OCI-LY7 (cell line): ENCODE data around the gene RUNX1. TPM values are rescaled to one million over a fixed set of nuclear protein-coding genes. Genes with fewer than 3 reads are reported as not detected.

Source experiments
- BruUV-seq: library from RNA; stranded (reverse); fragments of 400-500 nt; replicated peaks from 2 replicates; lab custom pipeline; 2021; lab: Mats Ljungman, UMichigan
- CTCF ChIA-PET: fragments of 300-600 bp; sonication (Branson Sonifier 250); formaldehyde crosslinking; loops from one replicate; lab custom pipeline; 2022; ENCODE audit warnings: antibody characterized with exemption; ENCODE audit not compliant: unreplicated experiment; lab: Charles Lee
- POLR2A ChIA-PET: fragments of 300-600 bp; sonication (Branson Sonifier 250); formaldehyde crosslinking; loops from one replicate; lab custom pipeline; 2022; ENCODE audit warnings: antibody characterized with exemption; lab: Charles Lee
- DNase-seq: peaks from one replicate; pipeline ENCODE4 v3.0.0-alpha.2; 2015; ENCODE audit warnings: low spot score
- H2AFZ ChIP-seq: fragments of 200-600 bp; sonication (generic), shearing (Covaris generic); 2 replicates; pipeline ENCODE4 v1.6.1; 2014; ENCODE audit warnings: mild to moderate bottlenecking, antibody characterized with exemption, low read length, moderate library complexity
- H3K27ac ChIP-seq: fragments of 200-600 bp; sonication (generic); 2 replicates; pipeline ENCODE4 v1.5.1; 2014; ENCODE audit warnings: mixed run types, low read depth, mild to moderate bottlenecking, moderate library complexity, low read length, inconsistent platforms; ENCODE audit not compliant: poor library complexity, severe bottlenecking
- H3K36me3 ChIP-seq: fragments of 200-600 bp; sonication (generic); 2 replicates; pipeline ENCODE4 v1.6.1; 2014; ENCODE audit warnings: mild to moderate bottlenecking, antibody characterized with exemption, low read length, moderate library complexity, mixed read lengths; ENCODE audit not compliant: insufficient read depth
- H3K4me1 ChIP-seq: fragments of 200-600 bp; sonication (generic); 2 replicates; pipeline ENCODE4 v1.5.1; 2014; ENCODE audit warnings: mild to moderate bottlenecking, low read length; ENCODE audit not compliant: insufficient read depth, poor library complexity, severe bottlenecking
- H3K4me2 ChIP-seq: fragments of 200-600 bp; sonication (generic); 2 replicates; pipeline ENCODE4 v1.6.1; 2014; ENCODE audit warnings: mild to moderate bottlenecking, low read length
- H3K4me3 ChIP-seq: fragments of 200-600 bp; sonication (generic); 2 replicates; pipeline ENCODE4 v1.5.1; 2014; ENCODE audit warnings: mild to moderate bottlenecking, low read depth, low read length; ENCODE audit not compliant: poor library complexity, severe bottlenecking
- H3K79me2 ChIP-seq: fragments of 200-600 bp; sonication (generic); 2 replicates; pipeline ENCODE4 v1.6.1; 2016; ENCODE audit warnings: low read depth, mild to moderate bottlenecking, low read length, moderate library complexity, mixed read lengths; ENCODE audit not compliant: insufficient read depth
- H3K9me2 ChIP-seq: fragments of 200-600 bp; sonication (generic); 2 replicates; pipeline ENCODE4 v1.6.1; 2016; ENCODE audit warnings: mild to moderate bottlenecking, low read length, mixed read lengths; ENCODE audit not compliant: insufficient read depth
- H3K9me3 ChIP-seq: fragments of 200-600 bp; sonication (generic); 2 replicates; pipeline ENCODE4 v1.6.1; 2014; ENCODE audit warnings: mild to moderate bottlenecking, mixed run types, low read length, mixed read lengths
- H4K20me1 ChIP-seq: fragments of 200-600 bp; sonication (generic); 2 replicates; pipeline ENCODE4 v1.6.1; 2014; ENCODE audit warnings: mild to moderate bottlenecking, antibody characterized with exemption, low read length, moderate library complexity, mixed read lengths; ENCODE audit not compliant: insufficient read depth
- EZH2phosphoT487 ChIP-seq: fragments of 200-600 bp; sonication (generic); IDR thresholded peaks from 2 replicates; pipeline ENCODE4 v1.6.1; 2018; ENCODE audit warnings: low read depth, borderline replicate concordance, mild to moderate bottlenecking, mixed run types, antibody characterized with exemption, low read length, moderate library complexity, mixed read lengths
- intact Hi-C: fragments of 100-400 bp; cut with micrococcal nuclease; formaldehyde crosslinking; loops from one replicate; pipeline ENCODE4 v1.10.0; 2022; ENCODE audit not compliant: unreplicated experiment
- total RNA-seq, 2 experiments: library from RNA; depleted of rRNA in 1 of 2; stranded (reverse); fragments of >200 nt in 1 of 2; shearing (Covaris generic) in 1 of 2; gene quantifications; 2 replicates each; pipeline ENCODE4 v1.2.3, GENCODE V29; 2014 to 2022
- TF ChIP-seq, protein P1 (sequence below): fragments of 200-600 bp; sonication (generic); conservative IDR thresholded peaks from 2 replicates; pipeline ENCODE4 v1.5.1; 2014; ENCODE audit warnings: mild to moderate bottlenecking, antibody characterized with exemption, low read length, moderate library complexity, mixed read lengths

Gene RUNX1
- total RNA-seq, 2 experiments from 2014 or later: 30.5 to 40.8 TPM

DNA sequence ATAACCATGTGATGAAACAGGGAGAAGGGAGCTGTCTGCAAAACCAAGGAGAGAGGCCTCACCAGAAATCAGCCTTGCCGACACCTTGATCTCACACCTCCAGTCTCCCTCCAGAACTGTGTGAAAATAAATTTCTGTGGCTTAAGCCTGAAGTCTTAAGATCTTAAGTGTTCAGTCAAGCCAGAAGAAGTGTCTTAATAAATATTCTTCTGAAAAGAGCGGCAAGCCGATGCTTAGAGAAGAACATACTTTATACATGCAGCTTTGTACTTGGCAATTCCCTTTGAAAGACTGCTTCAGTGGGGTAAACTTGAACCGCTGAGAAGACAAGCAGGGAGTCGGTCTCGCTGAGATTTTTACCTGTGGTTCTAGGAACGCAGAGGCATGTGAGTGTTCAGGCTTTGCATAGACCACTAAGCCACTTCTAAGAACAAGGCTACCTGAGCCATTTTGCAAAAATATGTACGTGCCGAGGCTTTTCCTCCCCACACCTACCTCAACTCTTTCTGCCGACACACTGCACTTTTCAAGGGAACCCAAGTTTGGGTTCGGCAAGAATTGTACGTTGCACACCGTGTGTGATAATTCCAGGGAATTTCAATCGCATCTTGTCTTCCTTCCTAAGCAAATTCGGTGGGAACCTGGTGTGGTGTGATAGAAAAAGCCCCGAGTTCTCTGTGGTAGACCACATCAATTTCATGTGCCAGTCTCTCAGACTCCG lies 3.4 kb downstream of the RUNX1 start:
- intact Hi-C loops: loop anchor here (5.0 to 10.0 kb wide), 2 partner anchors 162 to 889 kb away; no protein-coding TSS in a partner anchor
- Histone ChIP-seq H3K9me3 (0 out of 2 replicates have a peak, but pooled peaks cover 6% of the 10 kb centered on the region), H3K4me1 (peaks cover 77% of the 10 kb centered on the region), H4K20me1 (0 out of 2 replicates have a peak, but pooled peaks cover 16% of the 10 kb centered on the region), H3K36me3 (peaks cover 54% of the 10 kb centered on the region), H3K9me2 (no peaks in the 10 kb centered on the region), H2AFZ (no peak overlapping the region), H3K27ac (peak overlapping the region; percentile 61), H3K79me2 (peaks cover 91% of the 10 kb centered on the region), H3K4me3 (peak overlapping the region; percentile 73), H3K4me2 (peak overlapping the region; percentile 99)
- CTCF ChIA-PET: no interaction called here
- BruUV-seq: no TSS peak
- POLR2A ChIA-PET: interaction anchor here (1.2 kb wide), 1 partner anchor 15 kb away, joined by 4 read pairs; no protein-coding TSS in a partner anchor
- TF ChIP-seq, protein P1, sequence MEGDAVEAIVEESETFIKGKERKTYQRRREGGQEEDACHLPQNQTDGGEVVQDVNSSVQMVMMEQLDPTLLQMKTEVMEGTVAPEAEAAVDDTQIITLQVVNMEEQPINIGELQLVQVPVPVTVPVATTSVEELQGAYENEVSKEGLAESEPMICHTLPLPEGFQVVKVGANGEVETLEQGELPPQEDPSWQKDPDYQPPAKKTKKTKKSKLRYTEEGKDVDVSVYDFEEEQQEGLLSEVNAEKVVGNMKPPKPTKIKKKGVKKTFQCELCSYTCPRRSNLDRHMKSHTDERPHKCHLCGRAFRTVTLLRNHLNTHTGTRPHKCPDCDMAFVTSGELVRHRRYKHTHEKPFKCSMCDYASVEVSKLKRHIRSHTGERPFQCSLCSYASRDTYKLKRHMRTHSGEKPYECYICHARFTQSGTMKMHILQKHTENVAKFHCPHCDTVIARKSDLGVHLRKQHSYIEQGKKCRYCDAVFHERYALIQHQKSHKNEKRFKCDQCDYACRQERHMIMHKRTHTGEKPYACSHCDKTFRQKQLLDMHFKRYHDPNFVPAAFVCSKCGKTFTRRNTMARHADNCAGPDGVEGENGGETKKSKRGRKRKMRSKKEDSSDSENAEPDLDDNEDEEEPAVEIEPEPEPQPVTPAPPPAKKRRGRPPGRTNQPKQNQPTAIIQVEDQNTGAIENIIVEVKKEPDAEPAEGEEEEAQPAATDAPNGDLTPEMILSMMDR: no peak
- no peak for TF ChIP-seq EZH2phosphoT487
- no peak for DNase-seq

DNA sequence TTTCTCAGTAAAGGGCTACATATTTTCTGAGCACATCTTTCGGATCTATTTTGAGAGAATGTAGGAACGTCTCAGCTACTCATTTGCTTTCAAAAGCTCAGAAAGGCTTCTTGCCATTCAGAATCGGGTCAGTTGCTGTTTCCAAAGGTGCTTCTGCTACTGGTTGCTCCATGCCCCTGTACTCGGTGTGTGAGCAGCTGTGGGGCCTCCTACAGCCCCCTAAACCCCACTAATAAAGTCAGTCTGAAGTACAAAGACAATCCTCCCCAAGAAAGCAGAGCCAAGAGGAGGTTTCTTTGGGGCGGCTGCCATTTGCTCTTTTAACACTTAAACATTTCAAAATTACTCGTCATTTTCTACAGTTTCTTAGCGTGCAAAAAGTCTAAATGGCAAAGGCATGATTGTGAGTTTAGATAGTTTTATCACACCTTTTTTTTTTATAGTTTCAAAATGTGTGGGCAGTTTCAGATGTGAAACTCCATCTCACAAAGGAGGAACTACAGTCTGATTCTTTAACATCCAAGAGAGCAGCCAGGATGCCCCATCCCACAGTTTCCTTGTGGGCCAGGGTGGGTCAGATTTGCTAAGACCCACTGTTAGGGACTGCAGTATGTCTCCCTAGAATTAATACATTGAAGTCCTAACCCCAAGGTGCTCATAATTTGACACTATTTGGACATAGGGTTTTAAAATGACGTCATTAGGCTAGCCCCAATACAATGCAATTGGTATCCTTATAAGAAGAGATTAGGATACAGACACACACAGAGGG lies 4.1 kb downstream of the RUNX1 start:
- DNase-seq: no peak
- Histone ChIP-seq H3K4me2 (peak overlapping the region; percentile 99), H3K27ac (peak overlapping the region; percentile 61), H3K4me1 (peaks cover 77% of the 10 kb centered on the region), H4K20me1 (0 out of 2 replicates have a peak, but pooled peaks cover 16% of the 10 kb centered on the region), H3K79me2 (peaks cover 96% of the 10 kb centered on the region), H3K36me3 (peaks cover 61% of the 10 kb centered on the region), H3K4me3 (peak overlapping the region; percentile 73), H3K9me2 (no peaks in the 10 kb centered on the region), H3K9me3 (0 out of 2 replicates have a peak, but pooled peaks cover 6% of the 10 kb centered on the region), H2AFZ (no peak overlapping the region)
- ChIA-PET CTCF (no interaction called here), POLR2A (interaction anchor here (0.6 to 1.7 kb wide), 2 partner anchors 19 to 234 kb away, joined by 4 to 5 read pairs; no protein-coding TSS in a partner anchor)
- BruUV-seq: no TSS peak
- TF ChIP-seq EZH2phosphoT487: no peak
- TF ChIP-seq, protein P1: no peak
- intact Hi-C loops: loop anchor here (5.0 to 10.0 kb wide), 2 partner anchors 162 to 890 kb away; no protein-coding TSS in a partner anchor
